Neural cell (in vitro differentiated cells): ENCODE results near the gene LRRC71. TPM values are rescaled to one million over a fixed set of nuclear protein-coding genes. Genes with fewer than 3 reads are reported as not detected.

Source experiments
- H2AFZ ChIP-seq: fragments of 200-600, 300-800 bp; sonication (generic), shearing (Covaris generic); 2 replicates; pipeline ENCODE4 v1.6.0; 2014; ENCODE audit warnings: low read depth, mild to moderate bottlenecking, antibody characterized with exemption, low read length, moderate library complexity
- H3F3A ChIP-seq: fragments of 200-600 bp; shearing (Covaris generic); 2 replicates; pipeline ENCODE4 v1.6.1; 2016; ENCODE audit warnings: mild to moderate bottlenecking, moderate library complexity, mixed read lengths, antibody characterized with exemption, low read length; ENCODE audit not compliant: insufficient read depth, poor library complexity, severe bottlenecking
- H3K27ac ChIP-seq: fragments of 200-600, 300-800 bp; sonication (generic), shearing (Covaris generic); 2 replicates; pipeline ENCODE4 v1.5.1; 2014; ENCODE audit warnings: mild to moderate bottlenecking, low read length, moderate library complexity
- H3K27me3 ChIP-seq: fragments of 300-800, 200-600 bp; sonication (generic), shearing (Covaris generic); 2 replicates; pipeline ENCODE4 v1.6.0; 2014; ENCODE audit warnings: mild to moderate bottlenecking, low read depth, low read length, moderate library complexity; ENCODE audit not compliant: insufficient read depth
- H3K36me3 ChIP-seq: fragments of 300-800, 200-600 bp; sonication (generic), shearing (Covaris generic); 2 replicates; pipeline ENCODE4 v1.5.1; 2014; ENCODE audit warnings: mild to moderate bottlenecking, antibody characterized with exemption, low read length, moderate library complexity; ENCODE audit not compliant: insufficient read depth
- H3K4me2 ChIP-seq: fragments of 300-800, 200-600 bp; sonication (generic), shearing (Covaris generic); 2 replicates; pipeline ENCODE4 v1.6.0; 2014; ENCODE audit warnings: mild to moderate bottlenecking, low read length
- H3K4me3 ChIP-seq: fragments of 300-800, 200-600 bp; sonication (generic), shearing (Covaris generic); 2 replicates; pipeline ENCODE4 v1.5.1; 2014; ENCODE audit warnings: mild to moderate bottlenecking, low read length, moderate library complexity
- H3K79me2 ChIP-seq: fragments of 200-600 bp; shearing (Covaris generic); replicated peaks from 2 replicates; pipeline ENCODE4 v1.6.0; 2014; ENCODE audit warnings: mild to moderate bottlenecking, low read length, moderate library complexity; ENCODE audit not compliant: insufficient read depth
- H3K9ac ChIP-seq: fragments of 300-800, 200-600 bp; sonication (generic), shearing (Covaris generic); 2 replicates; pipeline ENCODE4 v1.6.1; 2016; ENCODE audit warnings: mild to moderate bottlenecking, low read length, mixed read lengths
- H3K9me2 ChIP-seq: fragments of 200-600 bp; shearing (Covaris generic); 2 replicates; pipeline ENCODE4 v1.6.1; 2016; ENCODE audit warnings: mild to moderate bottlenecking, low read length, mixed read lengths; ENCODE audit not compliant: insufficient read depth
- H3K9me3 ChIP-seq: fragments of 200-600, 300-800 bp; sonication (generic), shearing (Covaris generic); 2 replicates; pipeline ENCODE4 v1.6.1; 2016; ENCODE audit warnings: mild to moderate bottlenecking, mixed run types, low read length, moderate library complexity, mixed read lengths
- H4K20me1 ChIP-seq: fragments of 200-600 bp; shearing (Covaris generic); 2 replicates; pipeline ENCODE4 v1.6.1; 2016; ENCODE audit warnings: mild to moderate bottlenecking, mixed run types; ENCODE audit not compliant: insufficient read depth
- CTCF ChIP-seq: fragments of 450-650 bp; IDR thresholded peaks from 2 replicates; pipeline ENCODE4 v1.5.1; 2014; ENCODE audit warnings: antibody characterized with exemption, mild to moderate bottlenecking, moderate library complexity; ENCODE audit not compliant: poor library complexity, severe bottlenecking
- EP300 ChIP-seq: fragments of 450-650 bp; conservative IDR thresholded peaks from 2 replicates; pipeline ENCODE4 v1.6.1; 2014; ENCODE audit warnings: antibody characterized with exemption, mild to moderate bottlenecking, moderate library complexity; ENCODE audit not compliant: poor library complexity, severe bottlenecking
- EZH2 ChIP-seq: fragments of 200-600, 300-800 bp; shearing (Covaris generic), sonication (generic); IDR thresholded peaks from 2 replicates; pipeline ENCODE4 v1.6.1; 2014; ENCODE audit warnings: antibody characterized with exemption, low read length, borderline replicate concordance, mild to moderate bottlenecking; ENCODE audit not compliant: insufficient read depth, poor library complexity, severe bottlenecking
- MXI1 ChIP-seq: fragments of 450-650 bp; conservative IDR thresholded peaks from 2 replicates; pipeline ENCODE4 v1.6.1; 2014; ENCODE audit warnings: antibody characterized with exemption, mild to moderate bottlenecking; ENCODE audit not compliant: poor library complexity, severe bottlenecking
- POLR2AphosphoS5 ChIP-seq: IDR thresholded peaks from 2 replicates; pipeline ENCODE4 v1.6.1; 2012
- RAD21 ChIP-seq: fragments of 450-650 bp; conservative IDR thresholded peaks from 2 replicates; pipeline ENCODE4 v1.6.1; 2014; ENCODE audit warnings: antibody characterized with exemption, mild to moderate bottlenecking, moderate library complexity
- REST ChIP-seq: IDR thresholded peaks from 2 replicates; pipeline ENCODE4 v1.6.1; 2012; ENCODE audit warnings: borderline replicate concordance
- SMC3 ChIP-seq: fragments of 450-650 bp; conservative IDR thresholded peaks from 2 replicates; pipeline ENCODE4 v1.6.1; 2014; ENCODE audit warnings: antibody characterized with exemption, mild to moderate bottlenecking, moderate library complexity; ENCODE audit not compliant: poor library complexity
- TAF1 ChIP-seq: IDR thresholded peaks from 2 replicates; pipeline ENCODE4 v1.6.1; 2012; ENCODE audit warnings: low read depth
- polyA plus RNA-seq: library from polyadenylated mRNA; depleted of rRNA; stranded (reverse); fragments of >200 nt; gene quantifications from 2 replicates; pipeline ENCODE4 v1.2.3, GENCODE V29; 2014

Gene LRRC71
- polyA plus RNA-seq, 1 donor from 2014 or later: not detected

- TF ChIP-seq TAF1: no peak
- TF ChIP-seq POLR2AphosphoS5: no peak
- no peak for TF ChIP-seq EZH2
- TF ChIP-seq CTCF: no peak
- TF ChIP-seq MXI1: no peak
- TF ChIP-seq REST: no peak
- no peak for TF ChIP-seq RAD21
- TF ChIP-seq SMC3: no peak
- no peak for TF ChIP-seq EP300
- H3K9me3 ChIP-seq: no peaks in the 10 kb centered on the region
- H3K4me2 ChIP-seq: no peak overlapping the region
- no peaks in the 10 kb centered on the region for H4K20me1 ChIP-seq
- H3K36me3 ChIP-seq: no peaks in the 10 kb centered on the region
- H3K9me2 ChIP-seq: no peaks in the 10 kb centered on the region
- H3K4me3 ChIP-seq: no peak overlapping the region
- no peaks in the 10 kb centered on the region for H3K79me2 ChIP-seq
- no peaks in the 10 kb centered on the region for H3F3A ChIP-seq
- no peak overlapping the region for H3K9ac ChIP-seq
- no peak overlapping the region for H3K27ac ChIP-seq
- H2AFZ ChIP-seq: no peak overlapping the region
- peaks cover 24% of the 10 kb centered on the region for H3K27me3 ChIP-seq
Observed at GRCh38 chr1:156931211-156931952, 10.9 kb downstream of the LRRC71 start.

- Histone ChIP-seq H3K79me2 (no peaks in the 10 kb centered on the region), H3F3A (no peaks in the 10 kb centered on the region), H3K4me2 (no peak overlapping the region), H3K9me3 (no peaks in the 10 kb centered on the region), H3K4me3 (no peak overlapping the region), H3K9me2 (no peaks in the 10 kb centered on the region), H4K20me1 (no peaks in the 10 kb centered on the region), H3K27me3 (peaks cover 17% of the 10 kb centered on the region), H2AFZ (no peak overlapping the region), H3K27ac (no peak overlapping the region), H3K36me3 (no peaks in the 10 kb centered on the region), H3K9ac (no peak overlapping the region)
- no peak for TF ChIP-seq RAD21
- no peak for TF ChIP-seq MXI1
- TF ChIP-seq SMC3: no peak
- TF ChIP-seq EZH2: no peak
- no peak for TF ChIP-seq EP300
- no peak for TF ChIP-seq POLR2AphosphoS5
- no peak for TF ChIP-seq REST
- no peak for TF ChIP-seq CTCF
- no peak for TF ChIP-seq TAF1
Observed at GRCh38 chr1:156931974-156932710, 11.7 kb downstream of the LRRC71 start.
